Measurements from ENCODE around the gene CLDN1.

DNA sequence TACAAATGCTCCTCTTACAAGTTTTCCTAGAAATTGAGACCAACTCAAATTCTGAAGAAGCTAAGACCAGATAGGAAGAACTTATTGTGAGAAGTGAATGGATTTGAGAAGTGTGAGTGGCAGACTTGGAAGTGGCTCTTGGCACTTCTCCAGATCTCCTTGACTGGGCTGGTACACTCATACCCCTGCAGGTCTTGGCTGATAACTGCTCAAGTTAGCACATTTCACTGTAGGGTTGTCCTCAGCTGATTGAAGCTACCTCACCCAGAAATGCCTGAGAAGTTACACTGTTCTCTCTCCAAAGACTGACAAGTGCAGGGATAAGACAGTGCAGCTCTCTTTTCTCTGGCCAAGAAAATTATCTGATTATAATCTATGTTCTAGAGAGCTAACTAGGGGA is 16.5 kb upstream of the CLDN1 start:
- TF ChIP-seq CTCF (IDR thresholded peaks at IDR 0.05) = no peak
- TF ChIP-seq ZFX (IDR thresholded peaks at IDR 0.05; ENCODE audit: borderline replicate concordance) = no peak
